Neuronal stem cell (in vitro differentiated cells): Measurements from ENCODE around the gene POC5.
A peak's percentile ranks its signal among the peaks of the same experiment; 100 is the strongest.

Source experiments
- DNase-seq: peaks from one replicate; pipeline ENCODE4 v3.0.0-alpha.2; 2013; ENCODE audit warnings: low spot score
- H2AFZ ChIP-seq: one replicate; pipeline ENCODE4 v1.6.1; 2013; ENCODE audit warnings: mild to moderate bottlenecking, low read length, inconsistent platforms
- H2AK5ac ChIP-seq: 2 replicates; pipeline ENCODE4 v1.6.1; 2013; ENCODE audit warnings: low read depth, mild to moderate bottlenecking, inconsistent platforms, low read length, moderate library complexity, mixed read lengths
- H2BK120ac ChIP-seq: 2 replicates; pipeline ENCODE4 v1.6.1; 2013; ENCODE audit warnings: low read depth, mild to moderate bottlenecking, inconsistent platforms, low read length, moderate library complexity, mixed read lengths
- H2BK12ac ChIP-seq: one replicate; pipeline ENCODE4 v1.6.1; 2013; ENCODE audit warnings: low read length, inconsistent platforms
- H2BK15ac ChIP-seq: 2 replicates; pipeline ENCODE4 v1.6.1; 2013; ENCODE audit warnings: mild to moderate bottlenecking, low read length, inconsistent platforms, mixed read lengths
- H2BK5ac ChIP-seq: one replicate; pipeline ENCODE4 v1.6.1; 2013; ENCODE audit warnings: inconsistent platforms, mild to moderate bottlenecking, low read length, moderate library complexity
- H3K14ac ChIP-seq: one replicate; pipeline ENCODE4 v1.6.1; 2013; ENCODE audit warnings: low read length, inconsistent platforms
- H3K18ac ChIP-seq: 2 replicates; pipeline ENCODE4 v1.6.1; 2013; ENCODE audit warnings: low read length, inconsistent platforms
- H3K23ac ChIP-seq: 2 replicates; pipeline ENCODE4 v1.6.1; 2013; ENCODE audit warnings: low read depth, mild to moderate bottlenecking, mixed read lengths, low read length, inconsistent platforms; ENCODE audit not compliant: poor library complexity
- H3K27ac ChIP-seq: replicated peaks from 3 replicates; pipeline ENCODE4 v1.5.1; 2013; ENCODE audit warnings: low read length, inconsistent platforms
- H3K27me3 ChIP-seq, 3 experiments: 2 replicates each; pipeline ENCODE4 v1.6.1; 2013; ENCODE audit warnings: low read length in 3 of 3, mild to moderate bottlenecking in 2 of 3, inconsistent platforms in 1 of 3, low read depth in 1 of 3, mixed read lengths in 1 of 3, moderate library complexity in 1 of 3; ENCODE audit not compliant: control insufficient read depth in 3 of 3, insufficient read depth in 3 of 3
- H3K36me3 ChIP-seq, 2 donors: replicated peaks in 1 of 2; 2 replicates each; pipeline ENCODE4 v1.6.1; 2013; ENCODE audit warnings: low read length in 2 of 2; ENCODE audit not compliant: control insufficient read depth in 2 of 2, insufficient read depth in 2 of 2
- H3K4ac ChIP-seq: 2 replicates; pipeline ENCODE4 v1.6.1; 2013; ENCODE audit warnings: inconsistent platforms, mild to moderate bottlenecking, low read length, moderate library complexity
- H3K4me1 ChIP-seq, 2 donors: 1 replicate in 1 of 2; 2 replicates in 1 of 2; pipeline ENCODE4 v1.6.1; 2013; ENCODE audit warnings: low read length in 2 of 2, low read depth in 1 of 2; ENCODE audit not compliant: control insufficient read depth in 2 of 2, insufficient read depth in 1 of 2
- H3K4me2 ChIP-seq: one replicate; pipeline ENCODE4 v1.6.1; 2013; ENCODE audit warnings: mild to moderate bottlenecking, low read length, inconsistent platforms; ENCODE audit not compliant: insufficient read depth, poor library complexity, severe bottlenecking
- H3K4me3 ChIP-seq, 2 donors: 2 replicates each; pipeline ENCODE4 v1.5.1; 2013; ENCODE audit warnings: low read length in 2 of 2, mild to moderate bottlenecking in 2 of 2, inconsistent platforms in 1 of 2, moderate library complexity in 1 of 2
- H3K79me1 ChIP-seq: one replicate; pipeline ENCODE4 v1.6.1; 2013; ENCODE audit warnings: low read depth, mild to moderate bottlenecking, inconsistent platforms, low read length, moderate library complexity
- H3K9ac ChIP-seq: one replicate; pipeline ENCODE4 v1.6.1; 2013; ENCODE audit warnings: mild to moderate bottlenecking, low read depth, low read length, inconsistent platforms; ENCODE audit not compliant: poor library complexity
- H3K9me3 ChIP-seq, 2 donors: replicated peaks in 1 of 2; 2 replicates each; pipeline versions ENCODE3 to v1.6.1; 2013; ENCODE audit warnings: low read length in 2 of 2, mild to moderate bottlenecking in 2 of 2, inconsistent platforms in 1 of 2, low read depth in 1 of 2, mixed read lengths in 1 of 2, moderate library complexity in 1 of 2; ENCODE audit not compliant: control insufficient read depth in 2 of 2, insufficient read depth in 1 of 2
- H4K8ac ChIP-seq: one replicate; pipeline ENCODE4 v1.6.1; 2013; ENCODE audit warnings: low read depth, mild to moderate bottlenecking, inconsistent platforms, low read length, moderate library complexity
- H4K91ac ChIP-seq: one replicate; pipeline ENCODE4 v1.6.1; 2013; ENCODE audit warnings: low read length, low read depth, mild to moderate bottlenecking, inconsistent platforms; ENCODE audit not compliant: poor library complexity
- WGBS, 2 donors: extraction: QIAGEN DNeasy Blood & Tissue Kit; methylation state at CpG; one replicate each; pipeline ENCODE4 v1.1.7; 2013; ENCODE audit warnings: missing lambda C conversion rate in 2 of 2, mixed read lengths in 1 of 2; ENCODE audit not compliant: insufficient read length in 2 of 2, insufficient replicate concordance in 1 of 2; ENCODE audit errors: extremely low coverage in 2 of 2; 5-methylcytosine and 5-hydroxymethylcytosine counted together

POC5 gene

GRCh38 chr5:75651575-75652238, 65.5 kb downstream of the POC5 start:
- no peak overlapping the region for H3K4me2 ChIP-seq
- no peak overlapping the region for H3K9ac ChIP-seq
- H3K18ac ChIP-seq, result no peak overlapping the region
- H2AFZ ChIP-seq, result peak overlapping the region; percentile 6
- H3K9me3 ChIP-seq, result no peaks in the 10 kb centered on the region
- H3K27ac ChIP-seq, result no peak overlapping the region
- H2BK12ac ChIP-seq, result no peak overlapping the region
- no peak overlapping the region for H2BK120ac ChIP-seq
- H3K36me3 ChIP-seq, result no peaks in the 10 kb centered on the region
- H3K14ac ChIP-seq, result no peak overlapping the region
- no peak overlapping the region for H3K4me3 ChIP-seq
- H3K23ac ChIP-seq, result no peak overlapping the region
- no peaks in the 10 kb centered on the region for H3K27me3 ChIP-seq
- H4K91ac ChIP-seq, result no peak overlapping the region
- H4K8ac ChIP-seq, result no peak overlapping the region
- DNase-seq, result no peak
- H3K79me1 ChIP-seq, result no peaks in the 10 kb centered on the region
- H2BK5ac ChIP-seq, result no peak overlapping the region
- H3K4ac ChIP-seq, result no peak overlapping the region
- H3K4me1 ChIP-seq, result peaks cover 0 to 13% of the 10 kb centered on the region in 2 donors
- no peak overlapping the region for H2AK5ac ChIP-seq
- no peak overlapping the region for H2BK15ac ChIP-seq
- no CpG with 5 or more reads among the region's 4 CpGs for WGBS, 2 donors

- no peak overlapping the region for H2AK5ac ChIP-seq
- H4K91ac ChIP-seq, result no peak overlapping the region
- H3K4ac ChIP-seq, result no peak overlapping the region
- no peak overlapping the region for H2BK5ac ChIP-seq
- H3K79me1 ChIP-seq, result no peaks in the 10 kb centered on the region
- WGBS, 2 donors, result no CpG with 5 or more reads among the region's 2 CpGs
- no peak overlapping the region for H3K14ac ChIP-seq
- no peak for DNase-seq
- H3K9me3 ChIP-seq, result no peaks in the 10 kb centered on the region
- no peak overlapping the region for H2AFZ ChIP-seq
- no peaks in the 10 kb centered on the region for H3K27me3 ChIP-seq
- no peak overlapping the region for H3K27ac ChIP-seq
- H2BK120ac ChIP-seq, result no peak overlapping the region
- H3K23ac ChIP-seq, result no peak overlapping the region
- H3K4me2 ChIP-seq, result no peak overlapping the region
- H3K9ac ChIP-seq, result no peak overlapping the region
- H3K4me3 ChIP-seq, result no peak overlapping the region
- no peak overlapping the region for H2BK12ac ChIP-seq
- no peak overlapping the region for H2BK15ac ChIP-seq
- H3K36me3 ChIP-seq, result no peaks in the 10 kb centered on the region
- no peak overlapping the region for H3K18ac ChIP-seq
- no peak overlapping the region for H4K8ac ChIP-seq
- H3K4me1 ChIP-seq, result no peaks in the 10 kb centered on the region
These were observed 68.5 kb downstream of the POC5 start for GRCh38 chr5:75648712-75649111.

GRCh38 chr5:75640826-75641225, 76.4 kb downstream of the POC5 start:
- H3K9ac ChIP-seq, result no peak overlapping the region
- no peak overlapping the region for H3K4me2 ChIP-seq
- H3K79me1 ChIP-seq, result no peaks in the 10 kb centered on the region
- no peak overlapping the region for H2AK5ac ChIP-seq
- no peak overlapping the region for H3K4me3 ChIP-seq
- no peak overlapping the region for H4K8ac ChIP-seq
- no peak overlapping the region for H2BK5ac ChIP-seq
- no peak overlapping the region for H2BK120ac ChIP-seq
- no peak overlapping the region for H3K23ac ChIP-seq
- no peaks in the 10 kb centered on the region for H3K36me3 ChIP-seq
- no peak overlapping the region for H3K27ac ChIP-seq
- H3K27me3 ChIP-seq, result no peaks in the 10 kb centered on the region
- no peak overlapping the region for H2AFZ ChIP-seq
- no peak overlapping the region for H2BK12ac ChIP-seq
- no peaks in the 10 kb centered on the region for H3K4me1 ChIP-seq
- no CpG with 5 or more reads among the region's 2 CpGs for WGBS, 2 donors
- no peak overlapping the region for H4K91ac ChIP-seq
- no peaks in the 10 kb centered on the region for H3K9me3 ChIP-seq
- no peak overlapping the region for H3K18ac ChIP-seq
- no peak overlapping the region for H3K4ac ChIP-seq
- no peak overlapping the region for H3K14ac ChIP-seq
- no peak for DNase-seq
- no peak overlapping the region for H2BK15ac ChIP-seq

GRCh38 chr5:75640395-75640794, 76.8 kb downstream of the POC5 start:
- no peak overlapping the region for H3K4me3 ChIP-seq
- no peak overlapping the region for H4K8ac ChIP-seq
- no peak overlapping the region for H2BK15ac ChIP-seq
- H3K14ac ChIP-seq, result no peak overlapping the region
- H3K27me3 ChIP-seq, result no peaks in the 10 kb centered on the region
- H3K4me1 ChIP-seq, result no peaks in the 10 kb centered on the region
- no peak overlapping the region for H2BK120ac ChIP-seq
- no peak overlapping the region for H2AFZ ChIP-seq
- no peaks in the 10 kb centered on the region for H3K9me3 ChIP-seq
- no peaks in the 10 kb centered on the region for H3K79me1 ChIP-seq
- no peaks in the 10 kb centered on the region for H3K36me3 ChIP-seq
- no peak overlapping the region for H3K18ac ChIP-seq
- no peak overlapping the region for H3K27ac ChIP-seq
- no peak overlapping the region for H3K4ac ChIP-seq
- H3K9ac ChIP-seq, result no peak overlapping the region
- no peak overlapping the region for H2AK5ac ChIP-seq
- no peak overlapping the region for H3K23ac ChIP-seq
- no peak overlapping the region for H3K4me2 ChIP-seq
- H2BK12ac ChIP-seq, result no peak overlapping the region
- no peak overlapping the region for H2BK5ac ChIP-seq
- no peak overlapping the region for H4K91ac ChIP-seq
- no peak for DNase-seq
